NCI-H1105 (cell line): ENCODE results near the gene ZNF488.
A peak's percentile ranks its signal among the peaks of the same experiment; 100 is the strongest.
"Not testable (repeated sequence)": the region's sequence is repeated elsewhere in the genome, so short reads cannot be mapped to it uniquely, and the experiment has no call there.

ENCODE experiments used
- DNase-seq: peaks from one replicate; lab custom pipeline; 2025; lab: John Stamatoyannopoulos, UW

The ZNF488 gene, protein sequence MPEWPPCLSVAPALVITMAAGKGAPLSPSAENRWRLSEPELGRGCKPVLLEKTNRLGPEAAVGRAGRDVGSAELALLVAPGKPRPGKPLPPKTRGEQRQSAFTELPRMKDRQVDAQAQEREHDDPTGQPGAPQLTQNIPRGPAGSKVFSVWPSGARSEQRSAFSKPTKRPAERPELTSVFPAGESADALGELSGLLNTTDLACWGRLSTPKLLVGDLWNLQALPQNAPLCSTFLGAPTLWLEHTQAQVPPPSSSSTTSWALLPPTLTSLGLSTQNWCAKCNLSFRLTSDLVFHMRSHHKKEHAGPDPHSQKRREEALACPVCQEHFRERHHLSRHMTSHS

DNA sequence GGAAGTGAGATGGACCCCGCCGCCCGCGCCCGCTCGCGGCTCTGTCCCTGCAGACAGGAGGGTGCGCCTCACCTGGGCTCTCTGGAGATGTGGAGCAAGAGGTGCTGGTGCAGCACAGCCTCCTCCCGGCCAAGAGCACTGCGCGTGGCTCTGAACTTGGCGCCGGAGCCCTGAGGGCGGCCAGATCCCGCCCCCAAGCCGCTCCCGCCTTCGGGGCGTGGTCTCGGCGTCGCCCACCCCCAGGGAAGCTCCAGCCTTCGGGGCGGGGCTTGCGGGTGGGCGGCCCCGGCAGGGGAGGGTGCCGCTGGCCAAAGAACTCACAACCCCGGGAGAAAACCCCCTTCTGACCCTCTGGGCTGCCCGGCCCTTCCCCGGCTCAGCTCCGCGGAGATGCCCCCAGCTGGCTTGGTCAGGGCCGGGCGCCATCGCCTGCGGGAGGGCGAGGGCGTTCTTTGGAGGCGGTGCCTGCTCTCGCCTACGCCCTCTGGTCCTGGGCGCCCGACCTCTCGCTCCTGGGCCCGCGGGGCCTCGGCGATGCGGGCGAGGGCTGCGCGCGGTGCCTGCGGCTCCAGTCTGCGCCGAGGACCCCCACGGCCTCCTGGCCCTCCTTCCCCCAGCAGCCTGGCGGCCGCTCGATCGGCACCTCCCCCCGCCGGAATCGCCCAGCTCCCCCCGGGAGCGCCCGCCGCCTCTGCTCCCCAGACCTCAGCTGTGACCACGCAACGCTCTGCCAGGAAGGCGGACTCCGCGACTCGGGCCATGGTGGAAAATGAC, at the start of gene ZNF488:
Gene ZNF488 (minus strand): TSS at position 146 of the 774 bp plus-strand sequence. CDS start 15,464 bp downstream, outside the sequence.
- DNase-seq = peak; percentile 71

DNA sequence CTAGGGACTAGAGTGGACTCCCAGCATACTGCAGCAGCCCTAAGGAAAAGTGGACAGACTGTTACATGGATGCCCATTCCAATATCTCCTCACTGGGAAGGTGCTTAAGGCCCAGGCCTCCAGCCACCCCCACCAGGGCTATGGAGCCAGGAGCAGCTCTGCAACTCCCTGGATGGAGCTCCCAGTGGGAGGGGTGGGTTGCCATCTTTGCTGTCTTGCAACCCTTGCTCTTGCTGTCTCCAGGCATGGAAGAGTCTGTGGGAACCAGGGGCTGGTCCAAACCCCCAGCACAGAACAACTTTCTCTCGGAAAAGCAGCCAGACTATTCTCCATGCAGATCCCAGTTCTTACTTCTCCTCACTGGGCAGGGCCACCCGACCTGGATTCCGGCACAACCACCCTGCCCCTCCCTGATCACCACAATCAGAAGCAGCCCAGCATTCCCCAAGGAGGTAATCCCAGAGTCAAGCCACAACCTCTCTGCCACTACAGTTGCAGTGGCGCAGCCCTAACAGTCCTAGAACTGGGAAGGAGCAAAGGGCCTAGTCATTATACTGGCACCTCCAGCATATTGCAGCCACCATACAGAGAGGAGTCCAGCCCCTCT, 41.8 kb upstream of the ZNF488 start:
- no peak for DNase-seq

DNA sequence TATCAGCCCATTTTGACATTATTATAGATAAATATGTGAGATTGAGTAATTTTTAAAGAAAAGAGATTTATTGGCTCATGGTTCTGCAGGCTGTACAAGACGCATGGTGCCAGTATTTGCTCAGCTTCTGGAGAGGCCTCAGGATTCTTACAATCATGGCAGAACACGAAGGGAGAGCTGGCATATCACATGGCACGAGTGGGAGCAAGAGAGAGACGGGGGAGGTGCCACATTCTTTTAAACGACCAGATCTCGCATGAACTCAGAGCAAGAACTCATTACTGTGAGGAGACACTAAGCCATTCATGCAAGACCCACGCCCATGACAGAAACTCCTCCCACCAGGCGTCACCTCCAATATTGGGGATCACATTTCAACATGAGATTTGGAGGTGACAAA, 40.1 kb upstream of the ZNF488 start:
- no peak for DNase-seq

DNA sequence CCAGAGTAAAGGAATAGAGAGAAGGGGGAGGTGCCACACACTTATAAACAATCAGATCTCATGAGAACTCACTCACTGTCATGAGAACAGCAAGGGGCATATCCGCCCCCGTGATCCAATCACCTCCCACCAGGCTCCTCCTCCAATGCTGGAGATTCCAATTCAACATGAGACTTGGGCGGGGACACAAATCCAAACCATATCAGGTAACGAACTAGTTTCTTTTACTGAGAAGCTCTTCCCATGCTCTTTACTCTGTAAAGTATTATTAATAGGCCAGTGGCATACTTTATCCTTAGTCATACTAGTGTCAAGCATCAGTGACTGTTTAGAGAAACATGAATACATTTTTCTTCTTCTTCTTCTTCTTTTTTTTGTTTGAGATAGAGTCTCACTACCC, 39.4 kb upstream of the ZNF488 start:
- no peak for DNase-seq

DNA sequence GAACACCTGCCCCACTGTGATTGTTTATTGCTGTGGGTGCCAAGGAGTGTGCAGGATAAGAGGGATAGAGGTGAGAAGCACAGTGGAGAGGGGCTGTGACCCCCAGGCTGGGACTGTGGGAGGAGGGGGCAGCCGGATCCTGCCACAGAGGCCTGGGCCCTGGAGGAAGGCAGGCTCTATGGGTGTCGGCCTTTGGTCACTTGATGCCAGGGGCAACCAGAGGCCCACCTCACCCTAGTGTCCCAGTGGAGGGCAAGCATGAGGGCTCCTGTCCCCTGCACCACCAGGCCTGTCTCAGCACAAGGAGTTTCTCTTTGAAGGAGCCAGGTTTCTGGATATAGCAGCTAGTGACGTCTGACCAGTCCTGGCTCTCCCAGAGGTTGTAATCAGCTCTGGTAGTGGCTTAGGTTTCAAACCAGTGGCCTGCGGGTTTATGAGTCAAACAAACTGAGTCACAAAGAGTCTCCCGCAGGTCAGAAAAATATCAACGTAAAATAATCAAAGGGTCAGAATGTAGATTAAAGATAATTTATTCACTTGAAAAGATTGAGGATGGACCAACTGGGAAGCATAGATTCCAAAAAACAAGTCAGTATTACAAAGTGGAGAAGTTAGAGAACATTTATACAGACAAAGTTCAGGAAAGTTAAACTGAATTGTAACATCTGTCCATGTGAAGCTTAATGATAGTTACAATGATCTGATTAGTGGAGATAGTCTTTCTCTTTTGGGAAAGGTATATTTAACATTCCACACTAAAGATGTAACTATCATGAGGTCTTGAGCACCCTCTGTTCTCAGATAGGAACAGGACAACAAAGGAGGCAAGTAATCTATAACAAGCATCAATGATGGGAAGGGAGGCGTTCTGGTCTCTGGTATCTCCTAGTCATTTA, 37.2 kb upstream of the ZNF488 start:
- DNase-seq = no peak

DNA sequence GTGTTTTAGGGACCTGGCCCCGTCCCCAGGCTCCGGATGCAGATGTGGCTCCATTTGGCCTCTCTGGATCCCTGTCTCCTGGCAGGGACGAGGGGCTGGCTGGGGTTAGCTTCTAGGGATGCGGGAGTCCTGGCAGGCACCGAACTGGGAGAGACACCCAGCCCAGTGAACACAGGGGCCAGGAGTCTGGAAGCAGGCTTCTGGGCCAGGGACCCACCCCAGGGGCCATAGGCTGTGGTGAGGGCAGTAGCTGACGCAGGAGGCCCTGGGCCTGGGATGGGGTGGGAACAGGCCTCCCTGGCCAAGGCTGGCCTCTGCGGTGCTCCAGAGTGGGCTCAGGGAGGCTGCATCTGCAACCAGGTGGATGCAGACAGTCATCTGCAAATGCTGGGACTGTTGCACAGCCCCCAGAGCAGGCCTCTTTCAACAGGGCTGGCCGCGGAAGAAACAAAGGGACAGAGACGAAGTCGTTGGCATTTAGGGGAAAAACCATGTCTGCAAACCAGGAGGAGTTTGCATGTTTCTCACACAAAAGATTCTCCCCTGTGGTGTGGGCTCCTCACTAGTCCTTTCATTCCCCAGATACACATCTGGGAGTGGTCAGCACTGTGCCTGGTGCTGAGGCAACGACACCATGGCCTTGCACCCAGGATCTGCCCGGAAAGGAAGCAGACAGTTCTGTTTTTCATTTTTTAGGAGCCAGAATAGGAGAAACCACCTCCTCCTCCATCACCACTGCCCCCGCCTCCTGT, 36.4 kb upstream of the ZNF488 start:
- DNase-seq = no peak

DNA sequence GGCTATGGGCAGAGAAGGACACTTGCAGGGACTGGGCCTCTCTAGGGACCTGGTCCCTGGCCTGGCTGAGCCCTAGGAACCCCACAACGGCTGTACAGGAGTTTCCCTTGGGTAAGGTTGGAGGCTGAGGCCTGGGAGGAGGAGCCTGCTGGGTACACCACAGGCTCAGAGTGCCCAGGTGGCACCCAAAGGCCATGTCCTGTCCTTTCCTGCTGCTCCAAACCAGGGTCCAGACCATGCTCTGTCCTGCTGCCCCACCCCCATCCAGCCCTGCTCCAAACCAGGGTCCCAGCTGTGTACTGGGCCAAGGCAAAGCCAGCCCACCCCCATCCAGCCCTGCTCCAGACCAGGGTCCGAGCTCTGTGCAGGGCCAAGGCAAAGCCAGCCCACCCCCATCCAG, 35.3 kb upstream of the ZNF488 start:
- DNase-seq = no peak

DNA sequence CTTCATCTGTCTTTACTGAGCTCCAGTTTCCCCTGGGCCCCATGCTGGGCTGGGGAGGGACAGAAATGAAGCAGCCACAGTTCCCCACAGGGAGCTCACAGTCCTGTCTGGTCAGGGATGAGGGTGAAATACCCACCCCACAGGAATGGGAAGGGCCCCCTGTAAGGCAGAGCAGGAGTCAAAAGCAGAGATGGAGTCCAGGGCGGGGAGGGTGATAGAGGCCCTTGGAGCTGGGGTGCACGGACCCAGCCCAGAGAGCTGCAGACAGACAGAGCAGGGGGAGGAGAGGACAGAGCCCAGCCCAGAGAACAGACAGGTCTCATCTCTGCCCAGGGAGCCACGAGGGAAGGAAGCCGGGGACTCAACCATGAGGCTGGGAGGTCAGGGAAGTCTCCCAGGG, 34.9 kb upstream of the ZNF488 start:
- no peak for DNase-seq

DNA sequence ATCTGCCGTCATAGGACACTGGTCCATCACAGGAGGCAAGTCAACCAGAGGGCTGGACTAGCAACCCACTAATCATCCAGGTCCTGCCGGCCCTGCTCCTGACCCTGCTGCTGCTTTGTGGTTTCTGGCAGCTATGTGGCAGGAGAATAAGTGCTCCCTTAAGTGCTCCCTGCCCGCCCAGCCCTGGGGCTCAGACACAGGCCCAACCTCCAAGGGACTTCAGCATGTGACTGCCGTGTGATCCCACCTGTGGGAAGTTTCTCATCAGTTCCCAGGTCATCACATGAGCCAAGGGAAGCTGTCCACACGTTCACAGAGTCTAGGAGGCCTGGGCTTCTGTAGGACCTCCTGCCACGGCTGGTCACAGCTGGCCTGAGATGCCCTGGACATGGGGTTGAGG, 34.2 kb upstream of the ZNF488 start:
- DNase-seq = no peak

DNA sequence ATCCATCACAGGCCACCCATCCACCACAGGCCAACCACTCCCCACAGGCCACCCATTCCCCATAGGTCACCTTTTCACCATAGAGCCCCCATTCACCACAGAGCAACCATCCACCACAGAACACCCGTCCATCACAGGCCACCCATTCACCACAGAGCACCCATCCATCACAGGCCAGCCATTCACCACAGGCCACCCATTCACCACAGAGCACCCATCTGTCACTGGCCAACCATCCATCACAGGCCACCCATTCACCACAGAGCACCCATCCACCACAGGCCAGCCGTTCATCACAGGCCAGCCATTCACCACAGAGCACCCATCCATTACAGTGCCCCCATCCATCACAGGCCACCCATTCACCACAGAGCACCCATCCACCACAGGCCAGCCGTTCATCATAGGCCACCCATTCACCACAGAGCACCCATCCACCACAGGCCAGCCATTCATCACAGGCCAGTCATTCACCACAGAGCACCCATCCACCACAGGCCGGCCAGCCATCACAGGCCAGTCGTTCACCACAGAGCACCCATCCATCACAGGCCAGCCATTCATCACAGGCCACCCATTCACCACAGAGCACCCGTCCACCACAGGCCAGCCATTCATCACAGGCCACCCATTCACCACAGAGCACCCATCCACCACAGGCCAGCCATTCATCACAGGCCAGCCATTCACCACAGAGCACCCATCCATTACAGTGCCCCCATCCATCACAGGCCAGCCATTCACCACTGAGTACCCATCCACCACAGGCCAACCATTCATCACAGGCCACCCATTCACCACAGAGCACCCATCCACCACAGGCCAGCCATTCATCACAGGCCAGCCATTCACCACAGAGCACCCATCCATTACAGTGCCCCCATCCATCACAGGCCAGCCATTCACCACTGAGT, 32.5 kb upstream of the ZNF488 start:
- not testable (repeated sequence) for DNase-seq

DNA sequence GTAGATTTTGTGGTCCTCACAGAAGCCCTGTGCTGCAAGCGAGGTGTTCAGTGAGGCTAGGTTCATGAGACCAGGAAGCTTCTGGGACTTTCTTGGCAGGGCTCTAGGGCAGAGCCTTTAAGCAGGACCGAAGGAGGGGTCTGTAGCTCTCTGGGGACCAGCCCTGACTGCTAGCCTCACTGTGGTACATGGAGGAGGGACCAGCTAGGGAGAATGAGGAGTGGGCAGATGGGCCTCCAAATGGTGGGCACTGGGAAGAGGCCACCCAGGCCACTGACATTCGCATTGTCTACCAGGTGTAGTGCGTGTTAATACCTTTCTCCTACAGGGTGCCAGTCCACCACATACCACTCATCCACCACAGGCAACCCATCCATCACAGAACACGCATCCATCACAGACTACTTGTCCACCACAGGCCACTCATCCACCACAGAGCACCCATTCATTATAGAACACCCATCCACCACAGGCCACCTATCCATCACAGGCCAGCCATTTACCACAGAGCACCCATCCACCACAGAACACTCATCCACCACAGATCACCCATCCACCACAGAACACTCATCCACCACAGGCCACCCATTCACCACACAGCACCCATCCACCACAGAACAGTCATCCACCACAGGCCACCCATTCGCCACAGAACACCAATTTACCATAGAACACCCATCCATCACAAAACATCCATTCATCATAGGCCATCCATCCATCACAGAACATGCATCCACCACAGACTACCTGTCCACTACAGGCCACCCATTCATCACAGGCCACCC, 31.6 kb upstream of the ZNF488 start:
- no peak for DNase-seq

DNA sequence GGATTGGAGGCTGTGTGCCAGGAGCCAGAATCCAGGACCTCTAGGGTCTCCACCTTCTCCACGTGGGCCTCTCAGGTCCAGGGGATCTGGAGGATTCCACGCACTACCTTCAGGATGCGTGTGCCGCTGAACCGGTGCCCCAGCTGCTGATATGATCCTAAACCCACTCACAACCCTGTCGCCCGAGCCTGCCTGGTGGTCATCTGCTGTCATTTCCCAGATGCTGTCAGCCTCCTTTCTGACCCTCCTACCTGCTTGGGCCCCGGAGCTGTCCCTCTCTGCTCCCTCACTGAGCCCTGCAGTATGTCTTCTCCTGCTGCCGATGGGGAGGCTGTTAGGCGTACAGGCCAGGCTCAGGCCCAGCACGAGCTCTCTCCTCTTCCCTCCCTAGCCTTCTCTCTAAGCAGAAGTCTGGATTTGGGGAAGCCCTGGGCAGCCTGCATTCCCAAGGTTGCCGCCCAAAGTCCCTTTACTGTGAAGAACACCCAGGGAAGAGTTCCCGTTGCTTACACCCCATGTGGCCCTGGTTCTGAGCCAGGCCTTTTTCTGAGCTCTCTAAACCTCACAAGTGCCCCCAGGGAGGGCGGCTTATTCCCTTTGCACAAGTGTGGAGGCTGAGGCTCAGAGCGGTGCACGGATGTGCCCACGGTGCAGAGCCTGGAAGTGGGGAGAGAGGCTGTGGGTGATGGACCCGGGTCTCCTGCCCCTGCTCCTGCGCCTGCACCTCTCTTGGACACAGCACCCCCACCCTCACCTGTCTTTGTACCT, 30.8 kb upstream of the ZNF488 start:
- no peak for DNase-seq

DNA sequence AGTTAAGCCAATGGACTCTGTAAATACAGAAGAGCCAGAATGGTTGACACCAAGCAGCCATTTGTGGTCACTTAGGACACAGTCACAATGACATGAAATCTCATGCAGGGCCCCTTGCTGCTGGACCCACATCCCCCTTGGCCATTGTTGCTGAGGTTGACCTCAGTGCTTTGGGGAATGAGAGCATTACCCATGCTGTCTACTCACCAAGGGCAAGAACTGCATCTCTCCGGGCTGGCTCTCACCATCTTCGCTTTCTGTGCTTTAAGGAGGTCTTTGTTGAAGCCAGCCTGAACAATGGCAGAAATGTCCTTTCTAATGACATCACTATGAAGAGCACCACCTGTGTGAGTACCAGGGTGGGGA, 30.1 kb upstream of the ZNF488 start:
- DNase-seq = no peak

DNA sequence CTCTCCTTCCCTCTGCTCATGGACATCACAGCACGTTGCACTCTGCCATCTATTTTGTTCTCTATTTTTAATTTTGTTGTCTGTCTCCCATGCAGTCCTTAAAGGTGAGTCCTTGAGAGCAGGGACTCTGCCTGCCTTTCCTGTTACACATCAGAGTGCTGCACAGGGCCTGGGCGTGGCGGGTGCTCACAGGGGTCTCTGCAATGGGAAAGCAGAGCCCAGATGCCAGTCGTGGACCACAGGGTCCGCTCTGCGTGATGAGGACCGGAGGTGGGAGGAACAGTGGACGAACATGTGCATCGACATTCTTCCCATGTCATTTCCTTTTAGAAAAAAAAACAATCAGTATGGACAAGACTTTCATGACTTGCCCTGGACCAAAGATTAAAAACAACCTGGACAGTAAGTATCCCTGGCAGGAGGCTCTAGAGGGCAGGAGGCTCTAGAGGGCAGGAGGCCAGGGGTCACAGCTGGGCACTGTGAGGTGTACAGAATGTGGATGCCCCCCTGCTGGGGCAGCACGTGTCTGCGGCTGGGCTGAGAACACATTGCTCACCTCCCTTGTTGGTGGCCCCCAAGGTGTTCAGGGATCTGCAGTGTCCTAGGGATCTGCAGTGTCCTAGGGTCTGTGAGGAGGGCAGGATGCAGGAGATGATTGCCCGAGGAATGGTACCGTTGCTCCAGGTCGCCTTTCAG, 29.6 kb upstream of the ZNF488 start:
- no peak for DNase-seq

DNA sequence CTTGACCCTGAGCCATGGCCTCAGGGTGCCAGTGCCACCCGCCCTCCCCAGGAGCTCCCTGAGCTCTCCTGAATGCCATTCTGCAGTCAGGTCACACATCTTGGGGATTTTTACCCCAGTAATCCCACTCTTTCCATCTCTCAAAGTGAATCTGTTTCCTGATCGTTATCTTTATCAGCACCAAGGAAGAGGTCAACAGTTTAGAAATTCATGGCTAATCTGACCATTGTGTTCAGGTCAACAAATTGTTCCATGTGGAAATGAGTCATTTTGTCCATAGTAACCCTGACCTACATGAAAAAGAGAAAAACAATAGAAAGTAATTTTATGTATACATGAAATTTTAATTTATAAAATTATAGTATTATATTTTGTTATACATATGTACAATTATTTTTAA, 28.8 kb upstream of the ZNF488 start:
- DNase-seq = no peak

DNA sequence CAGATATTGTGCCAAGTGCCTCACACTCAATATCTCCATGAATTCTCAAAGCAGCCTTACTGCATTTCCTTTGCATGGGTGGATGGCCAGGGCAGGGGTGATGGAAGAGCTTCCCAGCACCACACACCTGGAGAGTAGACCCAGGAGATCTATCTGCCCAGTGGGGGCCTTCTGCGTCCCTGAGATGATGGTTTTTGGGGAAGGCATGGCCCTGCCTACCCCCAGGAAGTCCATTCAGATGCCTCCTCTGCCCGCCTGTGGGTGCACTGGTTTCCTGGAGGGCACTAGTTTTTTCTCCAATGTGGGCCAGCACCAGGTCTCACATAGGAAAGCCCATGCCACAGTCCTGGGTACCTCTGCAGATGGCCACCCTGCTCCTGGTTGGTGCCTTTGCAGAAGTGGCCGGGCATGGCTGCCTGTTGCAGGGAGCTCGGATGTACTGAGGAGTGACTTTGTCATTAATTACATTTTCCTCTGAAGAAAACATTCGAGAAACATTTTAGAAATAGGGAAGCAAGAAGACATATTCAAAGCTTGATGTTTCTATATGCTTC, 28.2 kb upstream of the ZNF488 start:
- no peak for DNase-seq

DNA sequence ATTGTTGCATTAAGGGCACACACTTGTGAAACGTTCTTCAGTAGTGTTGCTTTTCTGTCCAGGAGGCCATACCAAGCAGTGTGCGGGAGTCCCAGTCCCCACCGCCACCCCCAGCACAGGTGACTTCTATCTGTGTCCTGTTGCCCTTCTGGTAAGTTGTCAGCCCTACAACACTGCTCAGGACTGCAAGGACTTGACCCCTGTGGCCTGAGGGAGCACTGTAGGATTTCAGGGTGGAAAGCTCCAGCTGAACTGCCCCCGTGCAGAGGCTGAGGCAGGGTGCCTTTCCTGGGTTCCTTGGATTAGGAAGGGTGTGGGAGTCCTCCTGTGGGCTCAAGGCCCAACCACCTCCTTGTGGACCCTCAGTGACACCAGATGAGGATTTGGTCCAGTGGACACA, 26.8 kb upstream of the ZNF488 start:
- no peak for DNase-seq

DNA sequence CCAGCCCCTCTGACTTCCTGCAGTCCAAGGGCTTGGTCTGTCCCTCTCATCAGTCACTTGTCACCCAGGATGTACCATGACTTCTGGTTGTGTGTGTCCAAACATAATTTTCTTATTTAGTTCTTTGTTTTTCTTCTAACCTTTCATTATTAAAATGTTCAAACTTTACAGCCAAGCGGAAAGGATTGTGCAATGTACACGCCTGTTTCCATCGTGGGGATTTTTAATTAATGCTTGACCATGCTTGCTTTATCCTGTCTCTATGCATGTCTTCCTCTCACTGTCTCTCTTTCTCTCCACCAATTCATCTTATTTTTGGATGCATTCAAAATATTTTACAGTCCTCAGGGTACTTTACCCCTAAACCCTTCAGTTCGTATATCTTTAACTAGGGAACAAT, 26.2 kb upstream of the ZNF488 start:
- no peak for DNase-seq
